ENCODE data around the gene ERVH48-1.

GRCh38 chr21:42900446-42900845 lies 25.0 kb downstream of the ERVH48-1 start:
- no peak for TF ChIP-seq CTCF (IDR thresholded peaks at IDR 0.05)
- no peak for TF ChIP-seq POLR2A (IDR thresholded peaks at IDR 0.05)
- no peak for TF ChIP-seq EP300 (IDR thresholded peaks at IDR 0.05; ENCODE audit: low read depth)

Data from transverse colon (tissue), 3 donors.